HUES64 (cell line): Measurements from ENCODE around the gene SEBOX.

ENCODE experiments used
- H3K27ac ChIP-seq: 2 replicates; pipeline ENCODE4 v1.7.0; 2013; ENCODE audit warnings: low read depth, low read length, inconsistent platforms
- H3K27me3 ChIP-seq: 2 replicates; pipeline ENCODE4 v1.6.1; 2013; ENCODE audit warnings: mild to moderate bottlenecking, low read length; ENCODE audit not compliant: insufficient read depth
- H3K36me3 ChIP-seq: 2 replicates; pipeline ENCODE4 v1.6.1; 2013; ENCODE audit warnings: mild to moderate bottlenecking, low read length; ENCODE audit not compliant: insufficient read depth
- H3K4me1 ChIP-seq: 2 replicates; pipeline ENCODE4 v1.6.1; 2013; ENCODE audit warnings: mild to moderate bottlenecking, low read length, moderate library complexity; ENCODE audit not compliant: insufficient read depth
- H3K4me3 ChIP-seq: 2 replicates; pipeline ENCODE4 v1.5.1; 2013; ENCODE audit warnings: mild to moderate bottlenecking, low read length, moderate library complexity
- H3K9ac ChIP-seq: 2 replicates; pipeline ENCODE4 v1.6.1; 2013; ENCODE audit warnings: mild to moderate bottlenecking, low read depth, low read length
- H3K9me3 ChIP-seq: 2 replicates; pipeline ENCODE4 v1.6.1; 2013; ENCODE audit warnings: low read depth, low read length; ENCODE audit not compliant: insufficient read depth
- WGBS: fragments of 150-250, 120-280 bp; methylation state at CpG from one replicate; pipeline ENCODE4 v1.1.7; 2013; ENCODE audit warnings: missing lambda C conversion rate; 5-methylcytosine and 5-hydroxymethylcytosine counted together

Gene SEBOX

GRCh38 chr17:28391401-28391800 lies 26.4 kb upstream of the SEBOX start:
- no peaks in the 10 kb centered on the region for H3K4me1 ChIP-seq
- H3K36me3 ChIP-seq = no peaks in the 10 kb centered on the region
- no peaks in the 10 kb centered on the region for H3K9me3 ChIP-seq
- H3K9ac ChIP-seq = no peak overlapping the region
- WGBS = 71% methylated on average over 2 of the region's 2 CpGs
- H3K4me3 ChIP-seq = no peak overlapping the region
- peaks cover 6% of the 10 kb centered on the region for H3K27me3 ChIP-seq
- H3K27ac ChIP-seq = no peak overlapping the region

- Histone ChIP-seq H3K9ac (no peak overlapping the region), H3K27me3 (peaks cover 10% of the 10 kb centered on the region), H3K27ac (no peak overlapping the region), H3K36me3 (no peaks in the 10 kb centered on the region), H3K4me1 (no peaks in the 10 kb centered on the region), H3K4me3 (no peak overlapping the region), H3K9me3 (no peaks in the 10 kb centered on the region)
- WGBS = no CpG with 5 or more reads among the region's 1 CpG
These were observed 26.0 kb upstream of the SEBOX start for GRCh38 chr17:28390984-28391383.

GRCh38 chr17:28390563-28390962 lies 25.6 kb upstream of the SEBOX start:
- Histone ChIP-seq H3K27me3 (peaks cover 15% of the 10 kb centered on the region), H3K9ac (no peak overlapping the region), H3K4me1 (no peaks in the 10 kb centered on the region), H3K27ac (no peak overlapping the region), H3K36me3 (no peaks in the 10 kb centered on the region), H3K4me3 (no peak overlapping the region), H3K9me3 (no peaks in the 10 kb centered on the region)
- WGBS = 97% methylated on average over 2 of the region's 2 CpGs

- H3K4me1 ChIP-seq = no peaks in the 10 kb centered on the region
- WGBS = 85% methylated on average over 1 of the region's 1 CpG
- H3K9ac ChIP-seq = no peak overlapping the region
- no peaks in the 10 kb centered on the region for H3K9me3 ChIP-seq
- H3K27ac ChIP-seq = no peak overlapping the region
- peaks cover 19% of the 10 kb centered on the region for H3K27me3 ChIP-seq
- H3K4me3 ChIP-seq = no peak overlapping the region
- no peaks in the 10 kb centered on the region for H3K36me3 ChIP-seq
These were observed 25.1 kb upstream of the SEBOX start for GRCh38 chr17:28390141-28390540.

- Histone ChIP-seq H3K36me3 (no peaks in the 10 kb centered on the region), H3K9me3 (no peaks in the 10 kb centered on the region), H3K4me1 (no peaks in the 10 kb centered on the region), H3K9ac (no peak overlapping the region), H3K27ac (no peak overlapping the region), H3K27me3 (peaks cover 39% of the 10 kb centered on the region), H3K4me3 (no peak overlapping the region)
- 93% methylated on average over 11 of the region's 11 CpGs for WGBS
These were observed 23.1 kb upstream of the SEBOX start for GRCh38 chr17:28388106-28388505.

- Histone ChIP-seq H3K27ac (no peak overlapping the region), H3K9ac (no peak overlapping the region), H3K4me3 (no peak overlapping the region), H3K36me3 (no peaks in the 10 kb centered on the region), H3K9me3 (no peaks in the 10 kb centered on the region), H3K4me1 (no peaks in the 10 kb centered on the region), H3K27me3 (peaks cover 56% of the 10 kb centered on the region)
These were observed 21.4 kb upstream of the SEBOX start for GRCh38 chr17:28386391-28386790.

- no peak overlapping the region for H3K9ac ChIP-seq
These were observed 20.4 kb upstream of the SEBOX start for GRCh38 chr17:28385406-28385805.

GRCh38 chr17:28385037-28385400 lies 20.0 kb upstream of the SEBOX start:
- WGBS = 14% methylated on average over 29 of the region's 29 CpGs
- Histone ChIP-seq H3K9me3 (no peaks in the 10 kb centered on the region), H3K9ac (no peak overlapping the region), H3K27me3 (peaks cover 70% of the 10 kb centered on the region), H3K36me3 (no peaks in the 10 kb centered on the region), H3K27ac (no peak overlapping the region), H3K4me1 (no peaks in the 10 kb centered on the region), H3K4me3 (peak overlapping the region; percentile 61)

More at GRCh38 chr17:28385406-28385805, 20.4 kb upstream of the SEBOX start:
- Histone ChIP-seq H3K27me3 (peaks cover 66% of the 10 kb centered on the region), H3K4me3 (peak overlapping the region; percentile 61; the same call in 1 of the 2 replicates), H3K9me3 (no peaks in the 10 kb centered on the region), H3K27ac (no peak overlapping the region), H3K36me3 (no peaks in the 10 kb centered on the region), H3K4me1 (no peaks in the 10 kb centered on the region)
- 76% methylated on average over 8 of the region's 8 CpGs for WGBS

GRCh38 chr17:28384281-28385036 lies 19.5 kb upstream of the SEBOX start:
- no peaks in the 10 kb centered on the region for H3K4me1 ChIP-seq
- 3% methylated on average over 56 of the region's 56 CpGs for WGBS
- no peak overlapping the region for H3K9ac ChIP-seq
- H3K36me3 ChIP-seq = no peaks in the 10 kb centered on the region
- H3K27ac ChIP-seq = no peak overlapping the region
- no peaks in the 10 kb centered on the region for H3K9me3 ChIP-seq
- peaks cover 76% of the 10 kb centered on the region for H3K27me3 ChIP-seq
- H3K4me3 ChIP-seq = peak overlapping the region; percentile 61

GRCh38 chr17:28381141-28381825 lies 16.3 kb upstream of the SEBOX start:
- Histone ChIP-seq H3K36me3 (no peaks in the 10 kb centered on the region), H3K9ac (peak overlapping the region; percentile 33; the same call in 1 of the 2 replicates), H3K9me3 (no peaks in the 10 kb centered on the region), H3K4me3 (peak overlapping the region; percentile 46), H3K27me3 (peaks cover 80% of the 10 kb centered on the region), H3K27ac (no peak overlapping the region), H3K4me1 (no peaks in the 10 kb centered on the region)
- WGBS = 15% methylated on average over 72 of the region's 72 CpGs

- Histone ChIP-seq H3K27me3 (peaks cover 72% of the 10 kb centered on the region), H3K9ac (no peak overlapping the region)
These were observed 15.1 kb upstream of the SEBOX start for GRCh38 chr17:28379814-28380801.

More at GRCh38 chr17:28379814-28380801, 15.1 kb upstream of the SEBOX start:
- Histone ChIP-seq H3K27ac (no peak overlapping the region), H3K36me3 (no peaks in the 10 kb centered on the region), H3K4me1 (no peaks in the 10 kb centered on the region), H3K4me3 (no peak overlapping the region), H3K9me3 (no peaks in the 10 kb centered on the region)
- 86% methylated on average over 10 of the region's 10 CpGs for WGBS
